Right atrium auricular region (tissue), 2 donors: ENCODE results near the gene ZNF764. TPM values are rescaled to one million over a fixed set of nuclear protein-coding genes. Genes with fewer than 3 reads are reported as not detected.

ENCODE experiments used
- DNase-seq: peaks from one replicate; pipeline ENCODE4 v3.0.0-alpha.2; 2019; ENCODE audit warnings: low spot score
- H3K27ac ChIP-seq, 2 donors: fragments of 200-600 bp; sonication (generic); 1 replicate in 1 of 2; 2 replicates in 1 of 2; pipeline ENCODE4 v1.5.1; 2016 to 2019
- H3K27me3 ChIP-seq, 2 donors: fragments of 200-600 bp; sonication (generic); one replicate each; pipeline versions ENCODE4 v1.5.1 to v1.6.0; 2017 to 2019
- H3K36me3 ChIP-seq: fragments of 200-600 bp; sonication (generic); one replicate; pipeline ENCODE4 v1.5.1; 2016
- H3K4me1 ChIP-seq, 2 donors: fragments of 200-600 bp; sonication (generic); one replicate each; pipeline versions ENCODE4 v1.5.1 to v1.6.0; 2017 to 2019
- H3K4me3 ChIP-seq, 2 donors: fragments of 200-600 bp; sonication (generic); 1 replicate in 1 of 2; 2 replicates in 1 of 2; pipeline ENCODE4 v1.5.1; 2017 to 2019; ENCODE audit warnings: mild to moderate bottlenecking in 1 of 2, moderate library complexity in 1 of 2
- H3K9me3 ChIP-seq, 2 donors: fragments of 200-600 bp; sonication (generic); one replicate each; pipeline ENCODE4 v1.5.1; 2019
- CTCF ChIP-seq, 2 donors: fragments of 200-600 bp; sonication (generic); IDR thresholded peaks; one replicate each; pipeline ENCODE4 v1.5.1; 2019; ENCODE audit warnings: antibody characterized with exemption in 2 of 2
- total RNA-seq, 2 donors: library from RNA; depleted of rRNA; stranded (reverse); fragments of >200 nt; gene quantifications; one replicate each; pipeline ENCODE4 v1.1.0, GENCODE V29; 2016

ZNF764 gene
- total RNA-seq, 2 donors from 2014 or later: 12.0 to 16.9 TPM

GRCh38 chr16:30556125-30556473, 2.1 kb downstream of the ZNF764 start:
- H3K27ac ChIP-seq: peak overlapping the region in 1 of 2 donors; percentile 27
- peaks cover 0 to 52% of the 10 kb centered on the region in 2 donors for H3K4me1 ChIP-seq
- no peaks in the 10 kb centered on the region for H3K27me3 ChIP-seq
- peaks cover 16% of the 10 kb centered on the region for H3K36me3 ChIP-seq
- no peak for DNase-seq
- no peak for TF ChIP-seq CTCF (IDR thresholded peaks at IDR 0.05)
- H3K9me3 ChIP-seq: no peaks in the 10 kb centered on the region
- H3K4me3 ChIP-seq: no peak overlapping the region

DNA sequence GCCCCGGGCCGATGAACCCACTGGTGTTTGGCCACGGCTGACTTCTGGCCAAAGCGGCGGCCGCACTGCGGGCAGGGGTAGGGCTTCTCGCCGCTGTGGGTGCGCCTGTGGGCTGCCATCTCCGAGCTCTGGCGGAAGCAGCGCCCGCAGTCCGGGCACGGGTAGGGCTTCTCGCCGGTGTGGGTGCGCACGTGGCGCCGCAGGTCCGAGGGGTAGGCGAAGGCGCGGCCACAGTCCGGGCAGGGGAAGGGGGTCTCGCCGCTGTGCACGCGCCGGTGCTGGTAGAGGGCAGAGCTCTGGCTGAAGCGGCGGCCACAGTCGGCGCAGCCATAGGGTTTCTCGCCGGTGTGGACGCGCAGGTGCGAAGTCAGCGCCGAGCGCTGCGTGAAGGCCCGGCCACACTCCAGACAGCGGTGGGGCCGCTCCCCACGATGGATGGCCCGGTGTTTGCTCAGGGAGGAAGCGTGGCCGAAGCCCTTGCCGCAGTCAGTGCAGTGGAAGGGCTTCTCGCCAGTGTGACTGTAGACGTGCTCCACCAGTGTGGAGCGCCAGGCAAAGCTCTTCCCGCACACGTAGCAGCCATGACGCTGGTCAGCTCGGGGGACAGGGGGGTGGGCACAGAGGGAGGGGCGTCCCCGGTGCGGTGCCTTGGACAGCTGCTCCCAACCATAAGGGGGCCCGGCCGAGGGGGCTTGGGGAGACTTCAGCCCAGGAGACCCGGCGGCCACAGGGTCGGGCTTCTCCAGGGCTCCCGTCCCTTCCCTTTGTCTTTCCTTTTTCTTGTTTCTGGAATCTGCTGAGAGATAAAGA, 2.7 kb downstream of the ZNF764 start:
- no peak for TF ChIP-seq CTCF (IDR thresholded peaks at IDR 0.05)
- DNase-seq: no peak
- H3K27me3 ChIP-seq: no peaks in the 10 kb centered on the region

DNA sequence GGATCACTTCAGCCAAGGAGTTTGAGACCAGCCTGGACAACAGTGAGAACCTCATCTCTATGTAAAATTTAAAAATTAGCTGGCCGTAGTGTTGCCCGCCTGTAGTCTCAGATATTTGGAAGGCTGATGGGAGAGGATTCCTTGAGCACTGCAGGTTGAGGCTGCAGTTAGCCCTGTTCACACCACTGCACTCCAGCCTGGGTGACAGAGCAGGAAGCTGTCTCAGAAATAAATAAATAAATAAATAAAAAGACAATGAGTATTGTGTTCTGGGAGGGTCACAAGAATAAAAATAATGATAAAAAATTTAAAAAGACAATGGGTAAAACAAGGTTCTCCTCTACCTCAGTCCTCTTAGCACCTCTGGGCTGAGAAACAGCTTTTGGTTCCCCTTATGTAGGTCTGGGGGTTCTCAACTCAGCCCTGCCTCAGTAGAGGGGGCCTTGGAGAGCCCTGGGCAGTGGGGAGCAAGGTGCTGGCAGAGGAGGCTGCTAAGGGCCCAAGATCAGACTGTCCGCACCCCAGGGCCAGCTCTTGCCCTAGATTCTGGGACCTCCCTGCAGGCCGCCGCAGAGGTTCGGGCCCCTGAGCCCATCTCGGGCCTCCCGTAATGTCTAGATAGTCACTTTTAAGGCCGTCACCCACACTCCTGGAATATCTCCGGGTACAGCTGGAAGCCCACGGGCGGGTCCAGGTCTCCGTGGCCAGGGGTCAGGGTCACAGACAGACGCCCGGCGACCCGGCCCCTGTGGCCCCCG, 3.4 kb downstream of the ZNF764 start:
- H3K36me3 ChIP-seq: peaks cover 16% of the 10 kb centered on the region
- no peaks in the 10 kb centered on the region for H3K9me3 ChIP-seq
- H3K4me3 ChIP-seq: no peak overlapping the region
- DNase-seq: no peak
- H3K4me1 ChIP-seq: peaks cover 0 to 57% of the 10 kb centered on the region in 2 donors
- H3K27me3 ChIP-seq: no peaks in the 10 kb centered on the region
- H3K27ac ChIP-seq: no peak overlapping the region
- no peak for TF ChIP-seq CTCF (IDR thresholded peaks at IDR 0.05)

More for the DNA sequence above, 2.7 kb downstream of the ZNF764 start:
- no peak overlapping the region for H3K4me3 ChIP-seq
- no peaks in the 10 kb centered on the region for H3K9me3 ChIP-seq
- H3K36me3 ChIP-seq: peaks cover 16% of the 10 kb centered on the region
- peaks cover 0 to 53% of the 10 kb centered on the region in 2 donors for H3K4me1 ChIP-seq
- H3K27ac ChIP-seq: peak overlapping the region in 1 of 2 donors; percentile 27

GRCh38 chr16:30553393-30553899, 4.7 kb downstream of the ZNF764 start:
- TF ChIP-seq CTCF (IDR thresholded peaks at IDR 0.05): no peak
- peaks cover 0 to 64% of the 10 kb centered on the region in 2 donors for H3K4me1 ChIP-seq
- H3K27ac ChIP-seq: peak overlapping the region in 1 of 2 donors; percentile 53

DNA sequence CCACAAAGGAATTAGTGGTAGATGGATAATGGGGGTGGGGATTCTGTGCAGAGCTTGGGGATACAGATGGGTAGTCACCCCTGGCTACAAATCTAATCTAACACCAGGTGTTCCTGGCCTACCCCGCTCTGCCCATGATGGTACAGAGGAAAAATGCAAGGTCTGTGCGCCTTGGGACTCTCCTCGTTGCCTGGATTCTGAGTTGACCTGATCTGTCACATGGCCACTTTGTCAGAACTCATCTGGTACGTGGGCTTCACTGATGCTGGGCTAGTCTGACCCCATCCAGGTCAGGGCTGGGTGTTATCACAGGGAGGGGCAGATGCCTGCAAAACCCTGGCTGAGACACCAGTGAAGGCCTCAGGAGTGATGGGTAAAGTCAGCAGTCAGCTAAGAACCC, 5.2 kb downstream of the ZNF764 start:
- Histone ChIP-seq H3K27ac (peak overlapping the region; percentile 31 to 53), H3K9me3 (no peaks in the 10 kb centered on the region), H3K4me1 (peaks cover 0 to 65% of the 10 kb centered on the region in 2 donors), H3K36me3 (peaks cover 16% of the 10 kb centered on the region), H3K4me3 (no peak overlapping the region), H3K27me3 (no peaks in the 10 kb centered on the region)
- no peak for DNase-seq
- no peak for TF ChIP-seq CTCF (IDR thresholded peaks at IDR 0.05)

More at GRCh38 chr16:30553393-30553899, 4.7 kb downstream of the ZNF764 start:
- DNase-seq: no peak
- H3K36me3 ChIP-seq: peaks cover 16% of the 10 kb centered on the region
- H3K9me3 ChIP-seq: no peaks in the 10 kb centered on the region
- H3K27me3 ChIP-seq: no peaks in the 10 kb centered on the region
- no peak overlapping the region for H3K4me3 ChIP-seq
